Brain microvascular endothelial cell (primary cell): ENCODE data around the gene RALGAPB.

ENCODE experiments used
- DNase-seq: peaks from one replicate; pipeline ENCODE4 v3.0.0-alpha.2; 2020
- H3K27ac ChIP-seq: fragments of 250-450 bp; sonication (Bioruptor Pico); 2 replicates; pipeline ENCODE4 v1.5.1; 2020; ENCODE audit warnings: mild to moderate bottlenecking, moderate library complexity
- H3K27me3 ChIP-seq: fragments of 250-450 bp; sonication (Bioruptor Pico); replicated peaks from 2 replicates; pipeline ENCODE4 v1.5.1; 2020; ENCODE audit warnings: mild to moderate bottlenecking
- H3K36me3 ChIP-seq: fragments of 250-450 bp; sonication (Bioruptor Pico); replicated peaks from 2 replicates; pipeline ENCODE4 v1.5.1; 2020; ENCODE audit warnings: mild to moderate bottlenecking
- H3K4me3 ChIP-seq: 2 replicates; pipeline ENCODE4 v1.5.1; 2011; ENCODE audit warnings: low read depth, mild to moderate bottlenecking, control low read depth, low read length, moderate library complexity
- CTCF ChIP-seq: IDR thresholded peaks from 2 replicates; pipeline ENCODE4 v1.5.1; 2011; ENCODE audit warnings: low read depth, mild to moderate bottlenecking, moderate library complexity, low read length, control low read depth, inconsistent platforms; ENCODE audit errors: missing control alignments
- in situ Hi-C: cut with HindIII; loops from 2 replicates; pipeline ENCODE4 v1.10.0; 2017; ENCODE audit warnings: low sequenced_read_pairs, low pct_ligation_motif_present

RALGAPB gene

GRCh38 chr20:38489181-38489580 lies 16.5 kb downstream of the RALGAPB start:
- Histone ChIP-seq H3K27ac (no peak overlapping the region), H3K4me3 (no peak overlapping the region), H3K27me3 (no peaks in the 10 kb centered on the region), H3K36me3 (peaks cover 34% of the 10 kb centered on the region)
- in situ Hi-C loops = no loop called here
- no peak for TF ChIP-seq CTCF
- DNase-seq = no peak

GRCh38 chr20:38497246-38497935 lies 24.7 kb downstream of the RALGAPB start:
- DNase-seq = peak; percentile 62

GRCh38 chr20:38498909-38499308 lies 26.3 kb downstream of the RALGAPB start:
- no peak overlapping the region for H3K4me3 ChIP-seq
- no peak overlapping the region for H3K27ac ChIP-seq
- no peak for DNase-seq
- H3K27me3 ChIP-seq = no peaks in the 10 kb centered on the region
- no peak for TF ChIP-seq CTCF
- in situ Hi-C loops = no loop called here
- peaks cover 27% of the 10 kb centered on the region for H3K36me3 ChIP-seq

More at GRCh38 chr20:38497246-38497935, 24.7 kb downstream of the RALGAPB start:
- in situ Hi-C loops = no loop called here
- TF ChIP-seq CTCF = no peak
- no peak overlapping the region for H3K27ac ChIP-seq
- H3K36me3 ChIP-seq = peaks cover 38% of the 10 kb centered on the region
- no peak overlapping the region for H3K4me3 ChIP-seq
- no peaks in the 10 kb centered on the region for H3K27me3 ChIP-seq

GRCh38 chr20:38499366-38499765 lies 26.7 kb downstream of the RALGAPB start:
- peaks cover 26% of the 10 kb centered on the region for H3K36me3 ChIP-seq
- no peak for DNase-seq
- in situ Hi-C loops = no loop called here
- H3K4me3 ChIP-seq = no peak overlapping the region
- no peaks in the 10 kb centered on the region for H3K27me3 ChIP-seq
- H3K27ac ChIP-seq = no peak overlapping the region
- no peak for TF ChIP-seq CTCF

GRCh38 chr20:38501858-38502436 lies 29.3 kb downstream of the RALGAPB start:
- in situ Hi-C loops = no loop called here
- no peak overlapping the region for H3K4me3 ChIP-seq
- H3K27ac ChIP-seq = no peak overlapping the region
- no peak for DNase-seq
- no peak for TF ChIP-seq CTCF
- H3K27me3 ChIP-seq = no peaks in the 10 kb centered on the region
- peaks cover 26% of the 10 kb centered on the region for H3K36me3 ChIP-seq
